GM19240 (cell line): ENCODE data around the gene AUTS2.

Experiments
- DNase-seq: peaks from one replicate; pipeline ENCODE4 v3.0.0; 2011; ENCODE audit warnings: low spot score; ENCODE audit not compliant: insufficient read length

The AUTS2 gene

DNA sequence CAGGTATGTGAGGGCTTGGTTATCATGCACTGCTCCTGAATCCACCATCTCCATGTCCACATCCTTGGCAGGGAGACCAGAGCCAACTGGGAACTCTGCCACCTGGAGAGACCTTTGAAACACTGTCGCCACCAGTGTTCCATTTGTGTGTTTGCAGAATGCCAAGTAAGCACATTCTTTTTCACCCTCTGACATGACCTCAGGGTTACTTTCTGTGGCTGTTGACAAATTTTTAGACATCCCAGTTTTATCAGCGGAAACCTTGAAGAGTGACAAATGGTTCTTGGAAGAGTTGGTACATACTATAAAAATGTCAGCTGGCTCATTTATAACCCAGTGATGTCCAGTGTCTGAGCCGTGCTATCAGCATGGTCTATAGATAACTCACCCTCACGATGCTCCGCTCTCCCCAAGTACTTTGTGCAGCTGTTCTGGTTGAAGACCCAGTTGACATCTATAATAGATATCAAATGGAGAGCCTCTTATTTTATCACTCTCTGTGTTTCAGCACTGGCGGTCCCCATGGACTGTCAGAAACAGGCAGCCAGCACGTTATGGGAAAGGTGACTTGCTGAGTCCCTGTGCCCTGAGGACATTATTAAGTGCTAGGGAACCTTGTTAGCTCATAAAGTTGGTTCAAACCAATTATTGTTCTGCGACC is 970.5 kb downstream of the AUTS2 start:
- DNase-seq = no peak

DNA sequence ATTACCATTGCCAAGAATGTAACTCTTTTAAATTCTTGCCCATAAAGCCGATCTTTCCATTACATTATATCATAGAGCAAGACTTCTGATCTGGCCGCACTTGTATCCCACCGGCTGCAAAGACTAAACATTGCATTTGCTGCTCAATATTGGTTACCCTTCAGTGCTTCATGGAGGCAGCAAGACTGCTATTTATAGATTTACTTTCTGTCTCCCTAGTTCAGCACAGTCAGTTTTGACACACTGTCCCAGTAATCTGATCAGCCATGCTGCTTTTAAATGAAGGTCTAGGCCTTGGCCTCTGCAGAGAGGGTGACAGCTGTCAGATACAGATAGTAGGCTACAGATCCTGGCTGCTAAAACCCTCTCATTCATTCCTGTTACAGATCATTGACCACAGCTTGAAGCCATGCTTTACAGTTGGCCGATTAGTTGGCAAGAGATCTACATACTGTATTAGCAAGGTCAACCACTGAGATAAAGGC is 971.1 kb downstream of the AUTS2 start:
- DNase-seq = no peak

DNA sequence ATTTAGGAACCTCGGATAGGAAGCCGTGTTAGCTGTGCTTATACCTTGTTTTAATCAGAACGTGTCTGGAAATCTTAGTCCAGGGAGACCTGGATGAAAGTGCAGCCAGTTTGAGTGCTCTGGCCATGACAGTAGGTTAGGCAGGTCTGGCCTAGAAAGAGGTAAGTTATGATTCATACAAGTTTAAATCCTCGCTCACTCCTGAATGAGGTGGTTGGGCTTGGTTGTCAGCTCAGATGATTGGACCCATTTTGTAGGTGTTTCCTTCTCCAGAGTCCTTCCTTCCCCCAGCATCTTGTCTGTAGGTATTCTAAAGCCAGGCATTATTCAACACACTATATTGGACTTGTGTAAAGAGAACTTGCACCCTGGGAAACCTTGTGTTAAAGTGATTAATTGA is 971.8 kb downstream of the AUTS2 start:
- DNase-seq = no peak

DNA sequence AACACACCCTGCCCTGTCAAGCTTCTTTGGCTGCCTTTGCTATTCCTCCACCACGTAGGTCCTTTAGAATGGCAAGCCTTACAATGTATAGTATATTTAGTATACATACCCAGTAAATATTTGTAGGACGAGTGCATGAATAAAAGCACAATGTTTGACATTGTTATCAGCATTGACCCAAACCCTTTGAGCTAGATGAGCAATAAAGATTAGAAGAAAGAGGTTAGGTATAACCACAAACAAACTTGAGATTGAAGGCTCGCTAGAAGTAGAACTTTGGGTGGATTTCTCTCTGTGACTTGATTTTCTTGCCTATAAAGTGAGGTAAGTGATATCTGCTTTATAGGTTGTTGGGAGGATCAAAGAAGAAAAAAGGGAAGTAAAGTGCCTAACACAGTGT is 972.7 kb downstream of the AUTS2 start:
- DNase-seq = no peak

DNA sequence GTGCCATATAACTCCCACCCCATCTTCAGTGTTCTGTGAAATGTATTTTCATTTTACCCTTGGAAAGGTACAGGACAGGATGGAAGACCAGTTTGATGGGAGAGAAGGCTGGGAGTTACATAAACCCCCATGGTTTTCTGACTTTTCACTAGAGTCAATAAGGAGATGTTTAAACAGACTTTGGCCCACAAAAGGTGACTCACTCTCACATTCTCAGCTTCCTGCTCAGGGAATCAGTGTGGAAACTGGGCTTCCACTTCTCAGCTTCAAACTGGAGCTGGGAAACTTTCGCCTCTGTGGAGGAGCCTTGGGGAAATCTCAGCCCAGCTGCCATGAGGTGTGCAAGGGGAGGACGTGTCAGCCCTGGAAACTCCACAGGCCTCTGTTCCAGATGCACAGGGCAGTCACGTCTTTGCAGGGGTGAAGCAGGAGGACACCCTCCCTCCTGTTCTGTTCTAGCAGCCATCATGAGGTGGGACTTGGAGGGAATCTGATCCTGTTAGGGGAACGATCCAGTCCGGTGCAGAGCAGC is 973.2 kb downstream of the AUTS2 start:
- no peak for DNase-seq

DNA sequence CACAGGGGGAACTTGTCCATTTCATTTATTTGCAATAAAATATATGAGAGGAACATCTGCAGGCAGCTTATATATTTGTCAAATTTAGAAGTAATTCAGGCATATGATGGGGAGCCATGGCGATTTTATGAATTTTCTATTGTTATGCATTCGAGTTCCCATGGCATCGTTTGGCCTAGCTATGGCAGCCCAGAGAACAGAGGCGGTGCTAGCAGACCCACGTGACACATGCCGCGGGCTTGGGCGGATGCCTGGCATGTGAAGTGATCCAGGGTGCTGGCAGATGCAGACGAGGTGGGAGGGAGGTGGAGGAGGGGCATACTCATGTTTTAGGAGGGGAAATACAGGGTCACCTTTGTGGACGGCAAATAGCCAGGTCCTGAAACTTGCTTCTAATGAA is 973.7 kb downstream of the AUTS2 start:
- DNase-seq = no peak

DNA sequence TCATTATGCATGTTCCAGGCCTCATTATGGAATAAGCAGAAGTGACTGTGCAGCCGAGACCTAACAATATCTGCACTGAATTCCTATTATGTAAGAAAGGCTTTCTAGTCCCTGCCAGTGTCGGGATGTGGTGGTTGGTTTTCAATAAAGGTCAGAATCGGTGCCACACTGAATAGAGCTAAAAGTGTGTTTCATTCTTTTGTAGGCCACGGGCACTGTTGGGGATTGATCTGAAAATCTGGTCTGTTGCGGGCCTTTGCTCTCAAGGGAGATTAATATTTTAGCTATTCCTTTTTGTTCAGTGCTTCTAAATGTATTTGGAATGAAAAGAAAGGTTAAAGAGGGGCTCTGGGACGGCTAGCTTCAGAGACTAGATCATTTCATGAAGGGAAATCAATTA is 974.3 kb downstream of the AUTS2 start:
- no peak for DNase-seq

DNA sequence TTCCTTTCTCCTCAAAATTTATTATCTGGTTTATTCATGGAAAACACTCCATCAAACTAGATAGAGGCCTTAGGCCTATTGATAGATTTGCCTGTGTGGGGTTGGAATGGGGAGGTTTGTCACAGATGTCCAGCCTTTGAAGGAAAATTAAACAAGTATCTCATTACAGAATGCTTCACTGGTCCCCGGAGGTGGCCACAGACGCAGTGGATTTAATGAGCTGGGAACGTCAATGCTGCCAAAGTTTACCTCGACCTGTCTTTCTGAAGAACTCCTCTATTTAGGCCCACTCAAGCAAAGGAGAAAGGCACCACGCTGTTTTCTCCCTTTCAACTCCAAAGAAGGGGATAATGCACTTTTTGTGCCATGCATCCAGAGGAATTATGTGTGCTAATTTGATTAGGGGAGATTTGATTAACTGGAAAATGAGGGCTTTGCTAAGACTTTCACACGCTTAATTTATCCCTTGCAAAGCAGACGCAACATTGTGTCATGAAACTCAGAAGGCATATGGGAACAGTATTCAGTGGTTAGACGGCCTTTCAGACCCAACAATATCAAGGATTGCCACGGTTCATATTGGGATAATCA is 974.9 kb downstream of the AUTS2 start:
- DNase-seq = no peak

DNA sequence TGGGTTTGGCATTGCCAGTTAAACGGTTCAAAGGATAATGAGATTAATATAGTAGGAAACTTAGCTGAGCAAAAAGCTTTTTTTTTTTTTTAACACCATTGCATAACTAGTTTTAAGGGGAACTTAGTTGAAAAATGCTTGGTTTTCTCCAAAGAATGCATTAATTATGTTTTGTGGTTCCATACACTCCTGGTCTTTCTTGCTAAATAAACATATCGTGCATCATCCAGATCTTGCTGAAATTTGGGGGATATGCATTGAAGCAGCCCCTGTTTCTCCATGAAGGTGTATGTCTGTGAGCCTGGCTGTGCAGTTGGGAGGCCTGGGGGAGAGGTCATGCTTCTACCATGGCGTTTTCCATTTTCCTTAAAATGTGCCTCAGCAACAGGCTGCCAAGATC is 975.4 kb downstream of the AUTS2 start:
- no peak for DNase-seq

DNA sequence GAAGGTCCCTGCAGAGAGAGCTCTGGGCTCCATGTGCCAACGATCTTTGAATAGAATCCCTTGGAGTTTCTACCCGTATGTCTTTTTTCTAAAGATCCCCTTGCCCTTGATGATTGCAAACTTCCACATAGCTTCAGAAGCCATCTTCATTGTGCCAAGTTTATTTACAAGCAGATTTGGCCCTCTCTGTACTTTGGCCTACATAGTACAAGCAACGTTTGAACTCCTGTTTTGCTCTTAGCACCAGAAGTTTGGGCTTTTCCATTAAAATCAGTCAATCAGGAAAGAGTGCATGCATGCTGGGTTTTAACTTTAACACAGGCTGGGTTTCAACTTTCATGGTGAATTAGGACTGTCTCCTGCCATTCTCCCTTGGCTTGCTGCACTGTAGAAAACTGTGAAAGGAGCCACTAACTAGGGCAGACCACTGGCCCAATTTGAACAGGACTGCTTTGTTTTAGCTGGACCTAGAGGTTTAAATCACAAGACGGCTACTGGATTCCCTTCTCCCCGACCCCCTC is 976.1 kb downstream of the AUTS2 start:
- DNase-seq = no peak

DNA sequence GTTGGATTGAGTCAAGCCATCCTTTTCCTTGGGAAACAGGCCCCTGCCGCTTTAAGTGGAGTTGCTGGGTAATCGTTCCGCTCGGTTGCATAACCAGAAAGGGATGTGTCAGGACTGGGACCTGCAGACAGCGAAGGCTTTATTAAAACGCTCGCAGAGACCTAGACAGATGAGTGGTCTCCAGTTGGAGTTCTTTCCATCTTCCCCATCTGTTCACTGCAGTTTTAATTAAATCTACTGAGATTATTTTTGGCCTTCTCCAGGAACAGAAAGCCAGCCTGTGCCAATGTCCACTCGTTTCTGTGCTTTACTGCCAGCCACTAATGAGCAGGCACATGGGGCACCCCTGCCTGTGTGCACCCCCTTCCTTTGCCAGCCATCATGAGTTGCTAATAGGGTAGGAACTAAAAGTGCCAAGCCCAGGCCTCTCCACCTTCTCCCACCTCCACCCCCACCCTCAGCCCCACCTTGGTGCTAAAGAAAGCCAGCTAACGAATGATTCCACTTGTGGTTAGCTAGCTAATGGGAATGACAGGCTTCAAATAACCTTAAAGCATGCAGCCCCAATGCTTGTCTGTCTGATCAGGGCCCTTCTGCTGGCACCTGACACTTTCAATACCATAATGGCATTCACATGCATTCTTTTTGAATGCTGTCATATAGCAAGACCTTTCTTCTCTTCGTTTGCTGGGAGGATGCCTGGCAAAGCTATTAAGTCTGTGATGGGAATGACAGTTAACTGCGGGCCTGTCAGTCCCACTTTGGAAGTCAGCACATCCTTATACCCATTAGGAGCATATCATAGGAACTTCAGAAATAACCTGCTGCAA is 976.9 kb downstream of the AUTS2 start:
- no peak for DNase-seq

DNA sequence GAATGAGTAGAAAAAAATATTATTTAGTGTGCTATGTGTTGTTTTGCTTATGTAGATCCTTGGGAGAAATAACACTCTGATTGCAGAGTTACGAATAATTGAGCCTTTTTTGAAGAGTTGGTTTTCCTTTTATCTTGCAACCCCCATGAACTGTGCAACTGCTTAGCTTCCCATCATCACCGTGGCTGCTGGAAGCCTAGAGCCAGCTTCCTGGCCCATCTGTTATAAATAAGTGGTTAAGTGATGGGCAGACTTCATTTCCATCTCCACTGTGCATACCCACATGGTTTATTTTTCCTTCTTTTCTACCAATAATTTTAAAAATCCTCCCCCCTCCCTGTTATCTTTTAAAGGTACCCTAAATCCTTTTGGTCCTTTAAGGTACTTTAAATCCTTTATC is 978.8 kb downstream of the AUTS2 start:
- no peak for DNase-seq

DNA sequence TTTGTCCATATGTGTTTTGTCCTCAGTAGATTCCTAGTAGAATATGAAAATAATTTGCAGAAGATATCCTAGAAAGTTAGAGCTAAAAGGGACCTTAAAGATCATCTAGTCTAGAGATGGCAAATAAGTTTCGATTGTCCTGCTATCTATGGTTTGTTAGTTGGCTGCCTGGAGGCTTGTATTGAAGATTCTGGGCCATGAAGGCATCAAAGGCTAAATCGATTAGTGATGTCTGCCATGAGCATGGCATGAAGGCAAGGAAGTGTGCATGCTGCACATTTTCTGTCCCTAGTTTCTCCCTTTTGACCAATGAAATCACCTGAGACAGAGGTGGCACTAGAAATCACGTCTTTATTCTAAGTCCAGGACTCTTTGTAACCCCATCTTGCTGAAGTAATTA is 979.9 kb downstream of the AUTS2 start:
- DNase-seq = no peak

DNA sequence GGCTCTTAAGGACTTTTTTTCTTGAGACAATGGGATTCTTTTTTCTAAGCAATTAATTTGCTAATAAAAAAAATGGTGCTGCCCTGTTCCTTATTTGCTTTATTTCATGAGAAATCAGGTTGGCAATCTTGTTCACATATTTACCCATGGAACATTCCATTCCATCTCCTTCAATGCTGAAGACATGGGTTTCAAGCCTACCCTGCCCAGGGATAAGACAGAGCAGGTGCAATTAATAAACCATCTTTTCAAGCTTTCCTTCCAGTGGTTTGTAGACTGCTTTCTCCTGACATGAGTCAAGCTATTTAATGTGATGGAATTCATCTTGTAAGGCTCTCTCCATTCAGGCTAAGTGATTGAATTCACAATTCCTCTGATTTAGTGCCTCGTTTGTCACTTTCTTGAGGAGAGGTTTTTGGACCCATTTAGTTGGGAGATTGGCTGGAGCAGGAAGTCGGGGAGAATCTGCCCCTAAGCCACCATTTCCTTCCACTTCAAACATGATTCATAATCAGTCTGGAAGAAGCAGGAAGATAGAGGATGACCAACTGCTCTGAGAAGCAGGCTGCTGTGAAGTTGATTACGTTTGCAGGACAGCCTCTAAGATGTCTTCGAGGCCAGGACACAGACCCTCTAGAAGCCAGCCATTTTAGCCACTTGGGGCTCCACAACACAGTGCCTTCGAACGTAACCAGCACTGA is 981.3 kb downstream of the AUTS2 start:
- DNase-seq = no peak

DNA sequence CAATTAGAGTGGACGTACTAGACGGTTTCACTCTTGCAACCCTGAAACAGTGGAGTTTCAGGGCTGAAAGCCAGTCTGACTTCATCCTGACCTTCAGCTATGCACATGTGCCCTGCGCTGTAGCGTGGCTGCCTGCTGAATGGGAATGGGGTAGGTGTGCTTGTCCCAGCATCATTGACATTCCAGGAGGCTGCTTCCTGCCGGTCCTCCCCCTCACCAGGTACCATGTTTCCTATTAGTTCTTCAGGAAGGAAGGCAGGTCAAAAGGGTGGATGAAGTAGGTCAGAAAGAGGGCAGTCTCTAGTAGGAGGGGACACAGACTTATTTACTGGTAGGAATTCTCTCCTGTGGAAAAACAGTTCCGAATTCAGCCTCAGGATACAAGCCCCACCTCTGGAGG is 981.9 kb downstream of the AUTS2 start:
- DNase-seq = no peak

DNA sequence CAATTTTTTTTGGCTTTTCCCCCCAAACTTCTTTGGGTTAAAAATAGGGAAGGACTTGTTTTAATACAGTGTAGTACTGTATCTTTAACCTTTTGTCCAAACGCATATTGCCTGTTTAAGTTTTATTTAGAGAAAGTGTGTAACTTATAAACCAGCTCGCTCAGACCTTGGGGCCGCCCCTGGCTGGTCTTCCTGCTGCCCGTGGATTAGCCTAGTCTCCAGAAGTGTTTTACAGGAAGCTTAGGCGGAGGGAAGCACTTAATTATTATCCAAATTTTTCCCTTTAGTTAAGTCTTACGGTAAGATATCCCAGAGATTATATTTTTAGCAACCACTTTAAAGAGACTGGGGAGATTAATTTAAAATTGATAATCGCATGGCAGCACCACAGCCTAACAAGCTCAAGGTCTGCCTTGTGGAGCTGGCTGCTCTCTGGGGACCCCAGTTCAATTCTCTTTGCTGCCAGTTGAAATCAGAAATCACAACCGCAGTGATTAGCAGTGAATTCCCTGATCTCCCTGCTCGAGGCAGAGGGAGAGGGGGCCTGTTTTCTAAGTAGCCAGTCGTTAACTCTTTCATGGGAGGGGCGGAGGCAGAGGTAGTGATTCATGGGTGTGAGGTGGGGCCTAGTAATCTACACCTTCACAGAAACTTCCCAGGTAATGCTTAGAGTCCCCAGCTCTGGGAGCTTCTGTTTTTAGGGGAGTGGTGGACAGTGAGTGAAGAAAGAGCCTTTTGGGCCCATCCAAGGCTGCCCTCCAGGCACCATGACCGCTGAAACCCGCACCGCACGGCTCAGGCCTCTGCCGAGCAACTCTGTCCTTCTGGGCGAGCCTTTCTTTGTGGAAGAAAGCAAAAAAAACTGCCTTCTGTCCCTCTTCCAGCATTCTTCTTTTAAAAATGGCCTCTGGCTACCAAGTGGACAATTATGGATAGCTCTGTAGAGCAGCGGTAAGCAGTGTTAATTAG is 984.9 kb downstream of the AUTS2 start:
- no peak for DNase-seq

DNA sequence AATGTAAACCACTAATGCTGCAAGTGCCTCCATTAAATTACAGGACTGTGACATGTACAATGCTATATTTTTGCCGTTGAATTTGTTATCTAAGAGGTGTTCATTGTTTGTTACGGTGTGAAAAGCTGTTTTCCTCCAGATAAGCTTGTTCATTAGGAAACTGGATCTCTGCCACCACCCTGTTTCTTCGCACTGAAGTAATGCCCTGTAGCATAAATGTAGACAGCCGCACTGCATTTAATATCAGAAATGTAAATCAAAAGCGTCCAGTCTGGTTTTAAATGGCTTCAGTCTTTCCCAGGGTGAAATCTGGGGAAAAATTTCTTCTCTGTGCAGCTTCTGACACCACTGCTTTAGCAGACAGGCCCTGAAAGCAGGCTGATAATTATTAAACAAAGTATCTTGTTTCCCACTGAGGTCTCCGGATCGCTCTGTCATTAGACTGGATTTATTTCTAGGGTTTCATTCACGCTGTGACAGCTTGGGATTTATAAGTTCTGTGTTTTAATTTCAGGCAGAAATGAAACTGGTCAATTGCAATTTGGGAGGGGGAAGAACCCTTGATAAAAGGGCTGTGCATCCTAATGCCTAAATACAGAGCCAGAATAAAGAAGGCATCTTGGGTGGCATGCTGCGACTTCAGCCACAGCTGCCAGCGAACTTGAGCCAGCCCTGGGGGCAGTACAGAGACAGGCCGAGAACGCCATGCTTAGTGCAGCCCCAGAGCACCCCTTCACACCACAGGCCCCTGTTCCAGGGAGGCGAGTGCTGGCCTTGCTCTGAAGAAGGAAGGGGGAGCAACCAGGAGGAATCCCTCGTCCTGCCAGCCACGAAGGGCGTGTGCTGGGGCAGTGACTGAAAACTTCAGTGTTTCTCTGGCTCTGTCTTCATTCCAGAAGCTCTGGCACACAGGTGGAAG is 985.9 kb downstream of the AUTS2 start:
- no peak for DNase-seq

DNA sequence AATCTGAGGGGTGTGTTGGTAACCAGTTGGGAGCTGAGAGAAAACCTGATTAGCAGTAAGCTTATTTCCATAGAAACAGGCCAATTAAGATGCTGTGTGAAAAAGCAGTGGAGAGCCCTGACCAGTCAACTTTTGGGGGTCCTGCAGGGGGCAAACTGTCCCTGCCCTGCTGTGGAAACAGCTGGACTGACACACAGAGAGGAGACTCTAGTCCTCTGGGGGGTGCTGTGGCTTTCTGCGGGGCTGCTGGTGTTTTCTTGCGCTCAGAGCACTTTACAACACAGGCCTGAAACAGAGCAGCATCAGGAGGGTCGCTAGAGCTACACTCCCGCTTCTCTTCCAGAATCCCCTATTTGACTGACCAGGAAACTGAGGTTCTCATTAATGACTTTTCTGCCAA is 986.8 kb downstream of the AUTS2 start:
- no peak for DNase-seq

DNA sequence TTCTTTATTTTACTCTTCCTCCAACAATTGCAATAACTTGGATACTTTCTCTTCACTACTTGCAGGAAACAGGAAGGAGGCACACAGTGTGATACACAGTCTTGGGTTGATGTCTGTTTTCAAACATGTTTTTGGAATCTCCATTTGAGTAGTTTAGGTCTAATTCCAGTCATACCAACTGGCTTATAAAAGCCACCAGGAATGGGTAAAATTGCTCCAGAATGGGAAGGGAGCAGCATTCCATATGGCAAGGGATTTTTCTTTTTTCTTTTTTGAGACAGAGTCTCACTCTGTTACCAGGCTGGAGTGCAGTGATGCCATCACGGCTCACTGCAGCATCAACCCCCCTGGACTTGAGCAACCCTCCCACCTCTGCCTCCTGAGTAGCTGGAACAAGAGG is 988.5 kb downstream of the AUTS2 start:
- DNase-seq = no peak
